ENCODE measurements around the gene DIS3L2. TPM values are rescaled to one million over a fixed set of nuclear protein-coding genes. Genes with fewer than 3 reads are reported as not detected.
"Not testable (repeated sequence)": the region's sequence is repeated elsewhere in the genome, so short reads cannot be mapped to it uniquely, and the experiment has no call there.

The DIS3L2 gene
- total RNA-seq, 1 donor from 2014 or later = 14.1 TPM

- ATAC-seq = no peak
Observed at GRCh38 chr2:232001073-232001472, 39.6 kb downstream of the DIS3L2 start.

GRCh38 chr2:232006253-232006652 lies 44.7 kb downstream of the DIS3L2 start:
- ATAC-seq = no peak
- no peak for DNase-seq (ENCODE audit: low spot score)

More at GRCh38 chr2:232001073-232001472, 39.6 kb downstream of the DIS3L2 start:
- no peak for DNase-seq (ENCODE audit: low spot score)

GRCh38 chr2:232008907-232009638 lies 47.6 kb downstream of the DIS3L2 start:
- no peak for DNase-seq (ENCODE audit: low spot score)
- ATAC-seq = no peak

GRCh38 chr2:232009639-232010274 lies 48.2 kb downstream of the DIS3L2 start:
- no peak for DNase-seq (ENCODE audit: low spot score)
- no peak for ATAC-seq

GRCh38 chr2:232013701-232014353 lies 52.3 kb downstream of the DIS3L2 start:
- ATAC-seq (no peak), DNase-seq (ENCODE audit: low spot score) (no peak)

GRCh38 chr2:232014681-232015080 lies 53.2 kb downstream of the DIS3L2 start:
- no peak for DNase-seq (ENCODE audit: low spot score)
- no peak for ATAC-seq

GRCh38 chr2:232018181-232018580 lies 56.7 kb downstream of the DIS3L2 start:
- no peak for DNase-seq (ENCODE audit: low spot score)
- no peak for ATAC-seq

GRCh38 chr2:232022718-232023117 lies 61.2 kb downstream of the DIS3L2 start:
- ATAC-seq (no peak), DNase-seq (ENCODE audit: low spot score) (no peak)

GRCh38 chr2:232023426-232023825 lies 61.9 kb downstream of the DIS3L2 start:
- no peak for ATAC-seq
- DNase-seq (ENCODE audit: low spot score) = no peak

- ATAC-seq = no peak
Observed at GRCh38 chr2:232024457-232024856, 62.9 kb downstream of the DIS3L2 start.

GRCh38 chr2:232026910-232027309 lies 65.4 kb downstream of the DIS3L2 start:
- ATAC-seq (no peak), DNase-seq (ENCODE audit: low spot score) (no peak)

More at GRCh38 chr2:232024457-232024856, 62.9 kb downstream of the DIS3L2 start:
- no peak for DNase-seq (ENCODE audit: low spot score)

GRCh38 chr2:232027530-232027929 lies 66.0 kb downstream of the DIS3L2 start:
- ATAC-seq = no peak
- DNase-seq (ENCODE audit: low spot score) = no peak

- no peak for DNase-seq (ENCODE audit: low spot score)
- ATAC-seq = no peak
Observed at GRCh38 chr2:232028071-232028470, 66.6 kb downstream of the DIS3L2 start.

- no peak for DNase-seq (ENCODE audit: low spot score)
- ATAC-seq = no peak
Observed at GRCh38 chr2:232028631-232029030, 67.1 kb downstream of the DIS3L2 start.

- no peak for ATAC-seq
Observed at GRCh38 chr2:232029346-232029745, 67.8 kb downstream of the DIS3L2 start.

GRCh38 chr2:232030229-232030628 lies 68.7 kb downstream of the DIS3L2 start:
- no peak for DNase-seq (ENCODE audit: low spot score)
- ATAC-seq = peak; percentile 58

More at GRCh38 chr2:232029346-232029745, 67.8 kb downstream of the DIS3L2 start:
- DNase-seq (ENCODE audit: low spot score) = no peak

- not testable (repeated sequence) for ATAC-seq; DNase-seq (ENCODE audit: low spot score)
Observed at GRCh38 chr2:232035292-232035691, 73.8 kb downstream of the DIS3L2 start.

GRCh38 chr2:232036876-232037275 lies 75.4 kb downstream of the DIS3L2 start:
- not testable (repeated sequence) for DNase-seq (ENCODE audit: low spot score); ATAC-seq

GRCh38 chr2:232038251-232038880 lies 76.9 kb downstream of the DIS3L2 start:
- DNase-seq (ENCODE audit: low spot score) (no peak), ATAC-seq (no peak)

GRCh38 chr2:232038881-232039485 lies 77.5 kb downstream of the DIS3L2 start:
- no peak for ATAC-seq
- DNase-seq (ENCODE audit: low spot score) = no peak

Data from left lobe of liver (tissue), 2 donors.